ENCODE data around the gene ADAM19. TPM values are rescaled to one million over a fixed set of nuclear protein-coding genes. Genes with fewer than 3 reads are reported as not detected.

Gene ADAM19
- total and polyA plus RNA-seq, 2 experiments from 2014 or later: 9.1 to 13.2 TPM

DNA sequence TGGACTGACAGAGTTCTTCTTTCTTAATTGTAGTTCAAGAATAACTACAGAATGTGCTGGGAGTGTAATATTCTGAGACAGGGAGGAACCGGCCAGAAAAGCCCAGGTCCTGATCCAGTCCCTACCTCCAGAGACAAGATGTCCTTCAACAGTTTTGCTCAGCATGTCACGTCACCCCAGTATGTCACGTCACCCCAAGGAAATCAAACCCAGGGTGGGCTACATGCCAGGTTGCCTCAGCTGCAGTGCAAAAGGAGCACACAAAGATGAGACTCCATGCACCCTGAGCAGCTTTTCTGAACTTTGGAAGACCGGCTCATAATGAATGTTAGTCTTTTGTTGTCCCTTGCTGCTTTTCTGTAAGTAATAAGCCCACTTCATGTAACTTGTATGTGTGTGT lies 141.5 kb downstream of the ADAM19 start:
- Histone ChIP-seq H3F3A (replicated peaks; ENCODE audit: low read depth) (no peaks in the 10 kb centered on the region), H3K4me3 (no peak overlapping the region), H2AFZ (no peak overlapping the region), H3K27me3 (ENCODE audit: insufficient read depth) (no peaks in the 10 kb centered on the region), H3K9me2 (ENCODE audit: insufficient read depth) (no peaks in the 10 kb centered on the region), H3K36me3 (ENCODE audit: insufficient read depth) (peaks cover 3% of the 10 kb centered on the region; the same call in 1 of the 2 replicates), H3K4me1 (ENCODE audit: insufficient read depth) (no peaks in the 10 kb centered on the region), H3K4me2 (no peak overlapping the region), H3K27ac (ENCODE audit: low read depth) (no peak overlapping the region), H3K79me2 (replicated peaks; ENCODE audit: insufficient read depth) (no peaks in the 10 kb centered on the region), H4K20me1 (replicated peaks; ENCODE audit: insufficient read depth) (no peaks in the 10 kb centered on the region)
- ATAC-seq (no peak), DNase-seq (ENCODE audit: low spot score) (no peak)
- TF ChIP-seq EZH2 (IDR thresholded peaks at IDR 0.05; ENCODE audit: low read depth, unreplicated experiment) (no peak), POLR2AphosphoS5 (IDR thresholded peaks at IDR 0.05; ENCODE audit: low read depth) (no peak), REST (IDR thresholded peaks at IDR 0.05; ENCODE audit: unreplicated experiment) (no peak), CREB1 (CRISPR knock-in tag; IDR thresholded peaks at IDR 0.05; ENCODE audit: low read depth) (no peak), ZNF331 (CRISPR knock-in tag; IDR thresholded peaks at IDR 0.05; ENCODE audit: low read depth) (no peak), STAT1 (IDR thresholded peaks at IDR 0.05; ENCODE audit: unreplicated experiment) (no peak), ZNF462 (CRISPR knock-in tag; IDR thresholded peaks at IDR 0.05) (no peak)
- TF ChIP-seq, protein P1, sequence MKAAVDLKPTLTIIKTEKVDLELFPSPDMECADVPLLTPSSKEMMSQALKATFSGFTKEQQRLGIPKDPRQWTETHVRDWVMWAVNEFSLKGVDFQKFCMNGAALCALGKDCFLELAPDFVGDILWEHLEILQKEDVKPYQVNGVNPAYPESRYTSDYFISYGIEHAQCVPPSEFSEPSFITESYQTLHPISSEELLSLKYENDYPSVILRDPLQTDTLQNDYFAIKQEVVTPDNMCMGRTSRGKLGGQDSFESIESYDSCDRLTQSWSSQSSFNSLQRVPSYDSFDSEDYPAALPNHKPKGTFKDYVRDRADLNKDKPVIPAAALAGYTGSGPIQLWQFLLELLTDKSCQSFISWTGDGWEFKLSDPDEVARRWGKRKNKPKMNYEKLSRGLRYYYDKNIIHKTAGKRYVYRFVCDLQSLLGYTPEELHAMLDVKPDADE (IDR thresholded peaks at IDR 0.05): no peak
- H3K4me3 Mint-ChIP-seq: no peak overlapping the region
- no peak overlapping the region for H3K27ac Mint-ChIP-seq
- no peaks in the 10 kb centered on the region for H3K36me3 Mint-ChIP-seq (ENCODE audit: low read depth)
- H3K9me3 Mint-ChIP-seq: peaks cover 4% of the 10 kb centered on the region; the same call in 1 of the 3 replicates
- H3K4me1 Mint-ChIP-seq: no peaks in the 10 kb centered on the region
- H3K27me3 Mint-ChIP-seq (ENCODE audit: insufficient read depth, low read depth, poor library complexity): peaks cover 11% of the 10 kb centered on the region

Measured in GM23338 (cell line).